ENCODE measurements around the gene PLEKHA6. TPM values are rescaled to one million over a fixed set of nuclear protein-coding genes. Genes with fewer than 3 reads are reported as not detected.

Gene PLEKHA6
- total and polyA plus RNA-seq, 8 donors = 9.5 to 23.8 (median 15.0) TPM

- H3K27ac ChIP-seq = no peak overlapping the region
- intact Hi-C loops (cut with DNase I) = no loop called here
- no peaks in the 10 kb centered on the region for H3K27me3 ChIP-seq
- 85 to 86% methylated on average over 12 of the region's 12 CpGs for WGBS, 2 donors
- TF ChIP-seq, protein P1, sequence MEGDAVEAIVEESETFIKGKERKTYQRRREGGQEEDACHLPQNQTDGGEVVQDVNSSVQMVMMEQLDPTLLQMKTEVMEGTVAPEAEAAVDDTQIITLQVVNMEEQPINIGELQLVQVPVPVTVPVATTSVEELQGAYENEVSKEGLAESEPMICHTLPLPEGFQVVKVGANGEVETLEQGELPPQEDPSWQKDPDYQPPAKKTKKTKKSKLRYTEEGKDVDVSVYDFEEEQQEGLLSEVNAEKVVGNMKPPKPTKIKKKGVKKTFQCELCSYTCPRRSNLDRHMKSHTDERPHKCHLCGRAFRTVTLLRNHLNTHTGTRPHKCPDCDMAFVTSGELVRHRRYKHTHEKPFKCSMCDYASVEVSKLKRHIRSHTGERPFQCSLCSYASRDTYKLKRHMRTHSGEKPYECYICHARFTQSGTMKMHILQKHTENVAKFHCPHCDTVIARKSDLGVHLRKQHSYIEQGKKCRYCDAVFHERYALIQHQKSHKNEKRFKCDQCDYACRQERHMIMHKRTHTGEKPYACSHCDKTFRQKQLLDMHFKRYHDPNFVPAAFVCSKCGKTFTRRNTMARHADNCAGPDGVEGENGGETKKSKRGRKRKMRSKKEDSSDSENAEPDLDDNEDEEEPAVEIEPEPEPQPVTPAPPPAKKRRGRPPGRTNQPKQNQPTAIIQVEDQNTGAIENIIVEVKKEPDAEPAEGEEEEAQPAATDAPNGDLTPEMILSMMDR (IDR thresholded peaks at IDR 0.05) = no peak
- H3K4me3 ChIP-seq = no peak overlapping the region
- no peak for ATAC-seq
- DNase-seq = peak in 1 of 6 donors; percentile 32
- no peaks in the 10 kb centered on the region for H3K9me3 ChIP-seq
- H3K4me1 ChIP-seq = no peaks in the 10 kb centered on the region
- FAIRE-seq = no peak
- H3K36me3 ChIP-seq = no peaks in the 10 kb centered on the region
Observed at GRCh38 chr1:204201348-204202040, 158.2 kb downstream of the PLEKHA6 start.

DNA sequence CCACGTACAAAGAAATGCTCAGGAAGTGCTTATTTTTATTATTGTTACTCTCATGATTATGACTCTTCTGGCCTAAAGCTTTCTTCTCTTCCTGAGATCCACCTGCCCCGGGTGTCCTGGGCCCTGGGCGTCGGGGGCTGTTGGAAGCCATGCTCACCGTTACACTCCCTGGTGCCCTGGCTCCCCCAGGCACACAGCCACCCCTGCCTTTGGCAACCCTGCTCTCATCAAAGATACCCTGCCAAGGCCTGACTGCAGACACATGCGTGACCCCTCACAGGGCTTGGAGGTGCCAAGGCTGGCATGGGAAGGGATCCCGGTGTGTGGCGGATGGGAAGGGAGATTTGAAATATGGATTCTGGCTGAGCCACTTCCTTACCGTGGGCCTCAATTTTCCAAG, 160.2 kb downstream of the PLEKHA6 start:
- no peak for FAIRE-seq
- DNase-seq = peak in 1 of 6 donors; percentile 43
- ATAC-seq = no peak
- intact Hi-C loops (cut with DNase I) = no loop called here
- Histone ChIP-seq H3K27me3 (no peaks in the 10 kb centered on the region), H3K36me3 (no peaks in the 10 kb centered on the region), H3K9me3 (no peaks in the 10 kb centered on the region), H3K4me3 (no peak overlapping the region), H3K4me1 (no peaks in the 10 kb centered on the region), H3K27ac (no peak overlapping the region)
- TF ChIP-seq, protein P1 (IDR thresholded peaks at IDR 0.05) = no peak
- WGBS, 2 donors = 80 to 81% methylated on average over 9 of the region's 9 CpGs

GRCh38 chr1:204198348-204199340, 161.1 kb downstream of the PLEKHA6 start:
- H3K4me3 ChIP-seq = no peak overlapping the region
- intact Hi-C loops (cut with DNase I) = no loop called here
- peak; percentile 20 to 75 (median 50) for ATAC-seq
- H3K4me1 ChIP-seq = no peaks in the 10 kb centered on the region
- WGBS, 2 donors = 58 to 69% methylated on average over 18 of the region's 18 CpGs
- FAIRE-seq = no peak
- no peaks in the 10 kb centered on the region for H3K36me3 ChIP-seq
- H3K9me3 ChIP-seq = no peaks in the 10 kb centered on the region
- no peak overlapping the region for H3K27ac ChIP-seq
- DNase-seq = peak in 2 of 6 donors; percentile 40 to 49
- no peaks in the 10 kb centered on the region for H3K27me3 ChIP-seq
- TF ChIP-seq, protein P1 (IDR thresholded peaks at IDR 0.05) = no peak

GRCh38 chr1:204197068-204197467, 162.7 kb downstream of the PLEKHA6 start:
- Histone ChIP-seq H3K9me3 (no peaks in the 10 kb centered on the region), H3K36me3 (no peaks in the 10 kb centered on the region), H3K4me3 (no peak overlapping the region), H3K27ac (no peak overlapping the region), H3K27me3 (no peaks in the 10 kb centered on the region), H3K4me1 (no peaks in the 10 kb centered on the region)
- no peak for ATAC-seq
- DNase-seq = peak in 1 of 6 donors; percentile 20
- intact Hi-C loops (cut with DNase I) = no loop called here
- no peak for FAIRE-seq
- 76% methylated on average over 5 of the region's 5 CpGs for WGBS, 2 donors
- TF ChIP-seq, protein P1 (IDR thresholded peaks at IDR 0.05) = no peak
